ENCODE data around the gene ROCK2.
"Not testable (repeated sequence)": the region's sequence is repeated elsewhere in the genome, so short reads cannot be mapped to it uniquely, and the experiment has no call there.

- TF ChIP-seq, protein P1, sequence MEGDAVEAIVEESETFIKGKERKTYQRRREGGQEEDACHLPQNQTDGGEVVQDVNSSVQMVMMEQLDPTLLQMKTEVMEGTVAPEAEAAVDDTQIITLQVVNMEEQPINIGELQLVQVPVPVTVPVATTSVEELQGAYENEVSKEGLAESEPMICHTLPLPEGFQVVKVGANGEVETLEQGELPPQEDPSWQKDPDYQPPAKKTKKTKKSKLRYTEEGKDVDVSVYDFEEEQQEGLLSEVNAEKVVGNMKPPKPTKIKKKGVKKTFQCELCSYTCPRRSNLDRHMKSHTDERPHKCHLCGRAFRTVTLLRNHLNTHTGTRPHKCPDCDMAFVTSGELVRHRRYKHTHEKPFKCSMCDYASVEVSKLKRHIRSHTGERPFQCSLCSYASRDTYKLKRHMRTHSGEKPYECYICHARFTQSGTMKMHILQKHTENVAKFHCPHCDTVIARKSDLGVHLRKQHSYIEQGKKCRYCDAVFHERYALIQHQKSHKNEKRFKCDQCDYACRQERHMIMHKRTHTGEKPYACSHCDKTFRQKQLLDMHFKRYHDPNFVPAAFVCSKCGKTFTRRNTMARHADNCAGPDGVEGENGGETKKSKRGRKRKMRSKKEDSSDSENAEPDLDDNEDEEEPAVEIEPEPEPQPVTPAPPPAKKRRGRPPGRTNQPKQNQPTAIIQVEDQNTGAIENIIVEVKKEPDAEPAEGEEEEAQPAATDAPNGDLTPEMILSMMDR (conservative IDR thresholded peaks at IDR 0.05 in 1 of 2, IDR thresholded peaks at IDR 0.05 in 1 of 2; ENCODE audit: low read depth in 1 of 2, low read length in 2 of 2) = not testable (repeated sequence)
- not testable (repeated sequence) for TF ChIP-seq EZH2 (IDR thresholded peaks at IDR 0.05; ENCODE audit: low read length, missing control alignments)
Measured at GRCh38 chr2:11261564-11261963, 82.9 kb downstream of the ROCK2 start.
